NB4 (cell line): ENCODE measurements around the gene HELZ.

Experiments
- CTCF ChIP-seq: IDR thresholded peaks from one replicate; pipeline ENCODE4 v1.5.1; 2012; ENCODE audit warnings: low read depth, low read length
- MAX ChIP-seq: IDR thresholded peaks from 2 replicates; pipeline ENCODE4 v1.6.1; 2011; ENCODE audit warnings: low read depth, low read length
- MYC ChIP-seq: IDR thresholded peaks from 2 replicates; pipeline ENCODE4 v1.6.1; 2011; ENCODE audit warnings: low read depth, low read length
- POLR2A ChIP-seq: IDR thresholded peaks from 2 replicates; pipeline ENCODE4 v1.6.1; 2011; ENCODE audit warnings: mild to moderate bottlenecking; ENCODE audit not compliant: insufficient read length; ENCODE audit errors: extremely low read depth

GRCh38 chr17:67246653-67247415 lies 1.8 kb upstream of the HELZ start:
- TF ChIP-seq POLR2A (no peak), CTCF (no peak), MAX (no peak), MYC (no peak)
